Colonic mucosa (tissue), 4 donors: ENCODE data around the gene CIBAR2. TPM values are rescaled to one million over a fixed set of nuclear protein-coding genes. Genes with fewer than 3 reads are reported as not detected.

Source experiments
- DNase-seq: peaks from one replicate; pipeline ENCODE4 v3.0.0-alpha.2; 2020
- H3K27ac ChIP-seq: fragments of 200-600 bp; one replicate; pipeline ENCODE4 v1.8.0; 2021
- H3K27me3 ChIP-seq: fragments of 200-600 bp; one replicate; pipeline ENCODE4 v1.8.0; 2021
- H3K36me3 ChIP-seq: fragments of 200-600 bp; one replicate; pipeline ENCODE4 v1.8.0; 2021
- H3K4me1 ChIP-seq: fragments of 200-600 bp; one replicate; pipeline ENCODE4 v1.8.0; 2021; ENCODE audit warnings: mild to moderate bottlenecking
- H3K4me3 ChIP-seq: fragments of 200-600 bp; one replicate; pipeline ENCODE4 v1.8.0; 2021
- H3K9ac ChIP-seq, 2 donors: one replicate each; pipeline ENCODE4 v1.7.0; 2013; ENCODE audit warnings: control low read depth in 2 of 2, low read depth in 2 of 2, low read length in 2 of 2
- H3K9me3 ChIP-seq: fragments of 200-600 bp; one replicate; pipeline ENCODE4 v1.8.0; 2021
- CTCF ChIP-seq: fragments of 200-600 bp; IDR thresholded peaks from one replicate; pipeline ENCODE4 v1.8.0; 2022; ENCODE audit warnings: antibody characterized with exemption, mild to moderate bottlenecking
- intact Hi-C: fragments of 100-400 bp; cut with DNase I; formaldehyde crosslinking; loops from one replicate; pipeline ENCODE4 v1.14.1; 2022
- total RNA-seq, 2 donors: library from RNA; stranded (reverse); fragmentation: NEBNext Ultra II Directional in 1 of 2; extraction: Animal tissue kit (Norgen Biotek cat#: 25700) in 1 of 2; gene quantifications; one replicate each; pipeline ENCODE4 v1.2.1, GENCODE V29; 2021
- donor health status: healthy.
- donor health status: DM: no; HTN: no; CAD: no.
- donor health status: DM: no; HTN: no; CAD: no.

The CIBAR2 gene
- total RNA-seq, 2 donors from 2014 or later: 0.32 TPM; not detected in 1

- intact Hi-C loops: no loop called here
- no peak for DNase-seq
- H3K27ac ChIP-seq: no peak overlapping the region
Observed at GRCh38 chr16:85138825-85139627, 26.8 kb upstream of the CIBAR2 start.

GRCh38 chr16:85138073-85138824 is 26.0 kb upstream of the CIBAR2 start:
- no peak for DNase-seq
- Histone ChIP-seq H3K9ac (no peak overlapping the region), H3K27me3 (no peaks in the 10 kb centered on the region), H3K27ac (peak overlapping the region; percentile 32), H3K4me3 (no peak overlapping the region), H3K4me1 (peaks cover 4% of the 10 kb centered on the region), H3K9me3 (no peaks in the 10 kb centered on the region), H3K36me3 (no peaks in the 10 kb centered on the region)
- no peak for TF ChIP-seq CTCF
- intact Hi-C loops: no loop called here

More at GRCh38 chr16:85138825-85139627, 26.8 kb upstream of the CIBAR2 start:
- Histone ChIP-seq H3K4me1 (peaks cover 4% of the 10 kb centered on the region), H3K4me3 (no peak overlapping the region), H3K36me3 (no peaks in the 10 kb centered on the region), H3K9me3 (no peaks in the 10 kb centered on the region), H3K27me3 (no peaks in the 10 kb centered on the region), H3K9ac (no peak overlapping the region)
- TF ChIP-seq CTCF: no peak

- no peak for TF ChIP-seq CTCF
- peak; percentile 82 for DNase-seq
- intact Hi-C loops: no loop called here
- H3K27me3 ChIP-seq: no peaks in the 10 kb centered on the region
- peak overlapping the region; percentile 79 for H3K27ac ChIP-seq
- H3K9me3 ChIP-seq: no peaks in the 10 kb centered on the region
- H3K4me1 ChIP-seq: peaks cover 4% of the 10 kb centered on the region
- peak overlapping the region; percentile 14 for H3K4me3 ChIP-seq
- no peaks in the 10 kb centered on the region for H3K36me3 ChIP-seq
- peak overlapping the region; percentile 26 to 35 for H3K9ac ChIP-seq
Observed at GRCh38 chr16:85137323-85138072, 25.2 kb upstream of the CIBAR2 start.

- Histone ChIP-seq H3K9ac (peak overlapping the region; percentile 26 to 35), H3K27ac (peak overlapping the region; percentile 79), H3K4me1 (peaks cover 4% of the 10 kb centered on the region), H3K9me3 (no peaks in the 10 kb centered on the region), H3K4me3 (peak overlapping the region; percentile 14), H3K36me3 (no peaks in the 10 kb centered on the region), H3K27me3 (no peaks in the 10 kb centered on the region)
- DNase-seq: peak; percentile 55
- TF ChIP-seq CTCF: no peak
- intact Hi-C loops: no loop called here
Observed at GRCh38 chr16:85136702-85137322, 24.5 kb upstream of the CIBAR2 start.

GRCh38 chr16:85136213-85136701 is 24.0 kb upstream of the CIBAR2 start:
- DNase-seq: no peak
- intact Hi-C loops: no loop called here
- peak overlapping the region; percentile 79 for H3K27ac ChIP-seq

More at GRCh38 chr16:85136213-85136701, 24.0 kb upstream of the CIBAR2 start:
- Histone ChIP-seq H3K4me1 (peaks cover 4% of the 10 kb centered on the region), H3K9ac (no peak overlapping the region), H3K36me3 (no peaks in the 10 kb centered on the region), H3K9me3 (no peaks in the 10 kb centered on the region), H3K27me3 (no peaks in the 10 kb centered on the region), H3K4me3 (no peak overlapping the region)
- TF ChIP-seq CTCF: no peak
